GM19438 (cell line): ENCODE measurements around the gene RSPH10B2.
"Not testable (repeated sequence)": the region's sequence is repeated elsewhere in the genome, so short reads cannot be mapped to it uniquely, and the experiment has no call there.

ENCODE experiments used
- ATAC-seq: cut with Tn5 transposase; IDR thresholded peaks from one replicate; pipeline ENCODE4 v1.9.1; 2021; ENCODE audit warnings: low read depth; ENCODE audit not compliant: unreplicated experiment

RSPH10B2 gene

GRCh38 chr7:6753964-6754363 lies at the start of gene RSPH10B2:
TSS of gene RSPH10B2 (plus strand) at chr7:6754103. CDS start at chr7:6757678, 3,575 bp downstream.
- not testable (repeated sequence) for ATAC-seq

GRCh38 chr7:6705959-6706665 lies 47.8 kb upstream of the RSPH10B2 start:
- peak; percentile 48 for ATAC-seq

- ATAC-seq, result peak; percentile 90
These were observed 47.1 kb upstream of the RSPH10B2 start, which contains the start of gene ZNF12 for GRCh38 chr7:6706666-6707407. TSS of gene ZNF12 (minus strand) at chr7:6706947. CDS start at chr7:6705173, 1,774 bp downstream.

GRCh38 chr7:6708304-6708703 lies 45.6 kb upstream of the RSPH10B2 start:
- no peak for ATAC-seq

- no peak for ATAC-seq
These were observed 44.1 kb upstream of the RSPH10B2 start for GRCh38 chr7:6709808-6710207.

GRCh38 chr7:6714360-6714759 lies 39.5 kb upstream of the RSPH10B2 start:
- no peak for ATAC-seq

- not testable (repeated sequence) for ATAC-seq
These were observed 38.0 kb upstream of the RSPH10B2 start for GRCh38 chr7:6715898-6716297.

GRCh38 chr7:6718124-6718523 lies 35.8 kb upstream of the RSPH10B2 start:
- ATAC-seq, result no peak

- not testable (repeated sequence) for ATAC-seq
These were observed 29.6 kb upstream of the RSPH10B2 start for GRCh38 chr7:6724351-6724750.

GRCh38 chr7:6725003-6725402 lies 28.9 kb upstream of the RSPH10B2 start:
- peak; percentile 70 for ATAC-seq

GRCh38 chr7:6726341-6726740 lies 27.6 kb upstream of the RSPH10B2 start:
- ATAC-seq, result not testable (repeated sequence)

- no peak for ATAC-seq
These were observed 26.2 kb upstream of the RSPH10B2 start for GRCh38 chr7:6727663-6728062.

- not testable (repeated sequence) for ATAC-seq
These were observed 24.9 kb upstream of the RSPH10B2 start for GRCh38 chr7:6728893-6729491.

- ATAC-seq, result peak; percentile 87
These were observed 24.2 kb upstream of the RSPH10B2 start for GRCh38 chr7:6729492-6730342.

- ATAC-seq, result no peak
These were observed 23.6 kb upstream of the RSPH10B2 start for GRCh38 chr7:6730343-6730633.

- ATAC-seq, result not testable (repeated sequence)
These were observed 15.5 kb upstream of the RSPH10B2 start for GRCh38 chr7:6738415-6738814.

GRCh38 chr7:6744410-6745100 lies 9.3 kb upstream of the RSPH10B2 start:
- not testable (repeated sequence) for ATAC-seq

- ATAC-seq, result not testable (repeated sequence)
These were observed 4.6 kb upstream of the RSPH10B2 start for GRCh38 chr7:6749335-6749734.

GRCh38 chr7:6750173-6750572 lies 3.7 kb upstream of the RSPH10B2 start:
- not testable (repeated sequence) for ATAC-seq

- not testable (repeated sequence) for ATAC-seq
These were observed 7.3 kb downstream of the RSPH10B2 start for GRCh38 chr7:6761186-6761585.
